ENCODE measurements around the gene UXS1. TPM values are rescaled to one million over a fixed set of nuclear protein-coding genes. Genes with fewer than 3 reads are reported as not detected.

UXS1 gene
- total RNA-seq, 2 donors from 2014 or later, result 25.7 to 27.6 TPM

- intact Hi-C loops (cut with DNase I), result no loop called here
- DNase-seq (no peak), ATAC-seq (no peak)
Measured at GRCh38 chr2:106073678-106074406, 120.3 kb downstream of the UXS1 start.

DNA sequence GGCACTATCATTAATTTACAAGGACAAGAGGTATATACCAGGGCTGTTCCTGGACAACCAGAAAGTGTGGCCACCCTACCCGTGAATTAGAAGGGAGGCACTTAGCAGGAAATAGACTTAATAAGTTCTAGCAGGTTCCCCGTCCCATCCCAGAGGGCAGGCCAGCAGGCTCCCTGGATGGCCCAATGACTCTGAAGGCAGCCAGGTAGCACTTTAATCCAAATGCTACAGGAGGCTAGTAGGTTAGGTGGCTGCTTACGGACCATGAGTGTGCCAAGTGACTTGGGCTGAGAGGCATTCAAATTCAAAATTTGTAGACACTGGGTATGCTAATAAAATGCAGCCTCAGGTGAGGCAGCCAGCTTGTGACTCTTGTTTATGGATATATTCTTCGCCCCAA lies 123.9 kb downstream of the UXS1 start:
- DNase-seq (no peak), ATAC-seq (no peak)
- intact Hi-C loops (cut with DNase I), result no loop called here

DNA sequence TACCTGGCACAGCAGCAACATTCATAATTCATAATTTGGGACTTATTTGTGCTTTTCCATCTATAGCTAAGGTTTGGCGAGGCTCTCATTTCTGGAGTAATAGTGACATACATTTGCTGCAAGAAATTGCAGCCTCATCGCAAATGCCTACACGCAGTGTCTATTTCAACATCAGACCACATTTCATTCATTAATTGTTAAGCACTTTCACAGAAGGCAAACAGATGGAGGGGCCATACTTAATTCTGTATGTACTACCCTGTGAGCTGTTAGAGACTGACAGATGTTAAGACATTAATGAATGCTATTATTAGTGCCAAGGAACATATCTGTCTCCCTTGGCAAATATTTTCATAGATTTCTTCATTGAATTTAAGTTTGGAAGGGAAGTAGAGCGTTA lies 125.7 kb downstream of the UXS1 start:
- no peak for DNase-seq
- intact Hi-C loops (cut with DNase I), result no loop called here
- ATAC-seq, result no peak

- no peak for DNase-seq
- peak in 1 of 2 donors; percentile 9 for ATAC-seq
- intact Hi-C loops (cut with DNase I), result no loop called here
Measured at GRCh38 chr2:106065983-106066820, 127.9 kb downstream of the UXS1 start.

DNA sequence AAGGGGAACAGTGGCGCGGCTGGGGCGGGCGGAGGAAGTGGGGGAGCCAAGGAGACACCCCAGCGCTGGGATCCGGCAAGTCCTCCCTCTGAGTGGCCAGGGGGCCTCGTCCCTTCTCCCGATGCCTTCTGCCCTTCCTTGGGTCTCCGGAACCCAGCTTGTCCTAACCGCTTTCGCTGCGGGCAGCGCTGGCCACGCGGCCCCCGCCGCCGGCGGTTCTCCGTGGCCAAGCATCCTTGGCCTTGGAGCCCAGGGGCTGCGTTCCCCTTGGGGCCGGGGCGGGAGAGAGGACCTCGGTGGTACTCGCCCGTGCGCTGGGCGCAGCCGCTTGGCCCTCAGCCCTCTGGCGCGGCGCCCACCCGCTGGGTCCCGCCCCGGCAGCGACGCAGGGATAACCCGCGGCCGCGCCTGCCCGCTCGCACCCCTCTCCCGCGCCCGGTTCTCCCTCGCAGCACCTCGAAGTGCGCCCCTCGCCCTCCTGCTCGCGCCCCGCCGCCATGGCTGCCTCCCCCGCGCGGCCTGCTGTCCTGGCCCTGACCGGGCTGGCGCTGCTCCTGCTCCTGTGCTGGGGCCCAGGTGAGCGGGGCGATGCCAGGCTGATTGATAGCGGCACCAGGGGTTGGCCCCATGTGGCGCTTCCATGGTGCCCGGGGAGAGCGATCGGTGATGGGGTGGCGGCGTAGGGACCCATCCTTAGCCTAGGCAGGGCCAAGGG lies 128.7 kb downstream of the UXS1 start:
- ATAC-seq (peak; percentile 80 to 84), DNase-seq (peak; percentile 41)
- intact Hi-C loops (cut with DNase I), result no loop called here

DNA sequence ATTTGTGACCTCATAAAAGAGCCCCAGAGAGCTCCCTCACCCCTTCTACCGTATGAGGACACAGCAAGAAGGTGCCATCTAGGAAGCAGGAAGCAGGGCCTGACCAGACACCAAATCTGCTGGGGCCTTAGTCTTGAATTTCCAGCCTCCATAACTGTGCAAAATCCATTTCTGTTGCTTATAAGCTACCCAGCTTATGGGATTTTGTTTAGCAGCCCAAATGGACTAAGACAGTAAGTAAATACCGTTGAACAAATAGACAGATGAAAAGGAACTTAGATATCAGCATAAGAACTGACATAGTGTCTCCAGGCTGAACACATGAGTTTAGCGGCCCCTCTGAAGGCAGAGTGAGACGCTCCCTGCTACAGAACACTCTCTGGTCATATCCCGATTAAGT lies 130.9 kb downstream of the UXS1 start:
- DNase-seq (no peak), ATAC-seq (no peak)
- intact Hi-C loops (cut with DNase I), result no loop called here

- DNase-seq (peak; percentile 67), ATAC-seq (peak in 1 of 2 donors; percentile 73)
- intact Hi-C loops (cut with DNase I), result no loop called here
Measured at GRCh38 chr2:106062627-106063026, 131.5 kb downstream of the UXS1 start.

DNA sequence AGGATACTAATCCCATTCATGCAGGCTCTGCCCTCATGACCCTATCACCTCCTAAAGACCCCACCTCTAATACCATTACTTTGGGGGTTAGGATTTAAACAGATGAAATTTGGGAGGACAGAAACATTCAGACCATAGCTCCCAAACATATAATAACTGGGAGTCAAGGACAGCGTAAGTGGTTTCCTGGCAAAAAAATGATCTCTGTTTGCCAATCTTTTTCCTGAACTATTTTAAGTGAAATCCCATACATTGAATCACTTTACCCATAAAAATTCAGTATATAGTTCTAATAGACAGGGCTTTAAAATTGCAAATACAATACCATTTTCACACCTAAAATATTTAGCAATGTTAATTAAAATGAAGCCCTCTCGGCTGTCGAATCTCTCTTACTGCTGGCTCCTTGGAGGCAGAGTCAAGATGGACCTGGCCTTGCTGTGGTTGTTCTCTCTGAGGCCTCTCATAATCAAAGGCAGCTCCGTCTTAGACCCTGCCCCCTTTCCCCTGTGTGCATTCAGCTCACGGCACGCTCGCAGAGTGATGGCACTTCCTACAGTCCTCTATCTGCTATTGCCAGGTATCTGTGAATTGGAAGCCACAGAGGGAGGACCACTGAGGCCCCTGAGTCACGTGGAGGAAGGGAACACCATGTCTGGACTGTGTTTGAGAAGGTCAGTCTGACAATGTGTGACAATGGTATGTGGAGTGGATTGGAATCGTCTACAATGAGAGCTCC lies 132.3 kb downstream of the UXS1 start:
- intact Hi-C loops (cut with DNase I), result no loop called here
- no peak for DNase-seq

GRCh38 chr2:106059416-106060065 lies 134.6 kb downstream of the UXS1 start:
- intact Hi-C loops (cut with DNase I), result no loop called here
- no peak for ATAC-seq
- no peak for DNase-seq

More for the DNA sequence above, 132.3 kb downstream of the UXS1 start:
- no peak for ATAC-seq

DNA sequence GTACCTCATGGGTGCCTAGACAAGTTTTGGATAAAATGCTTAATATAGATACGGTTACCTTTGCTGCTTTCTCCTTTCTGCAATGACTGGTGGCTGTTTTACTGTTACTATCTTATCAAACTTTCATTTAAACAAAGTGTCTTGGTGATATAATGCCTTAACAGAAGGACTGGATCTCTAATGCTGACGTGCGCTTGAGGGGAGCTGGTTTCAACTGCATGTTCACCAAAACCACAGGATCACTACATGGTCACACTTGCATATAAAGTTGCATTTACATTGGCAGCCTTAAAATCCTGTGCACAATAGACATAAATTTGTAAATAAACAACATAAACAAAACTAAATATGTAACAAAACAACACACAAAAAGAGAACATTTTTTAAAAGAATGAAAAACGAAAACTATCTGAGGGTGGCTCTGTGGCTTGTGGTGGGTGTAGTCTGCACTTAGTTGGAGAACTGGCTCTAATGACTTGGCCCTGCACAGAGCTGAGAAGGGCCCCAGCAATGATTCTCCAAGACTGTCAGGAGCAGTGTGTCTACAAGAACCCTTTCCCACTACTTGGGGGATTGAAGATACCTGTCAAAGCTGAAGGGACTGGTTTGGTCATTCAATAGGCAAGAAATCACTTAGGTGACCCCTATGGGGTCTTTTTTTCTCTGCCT lies 135.5 kb downstream of the UXS1 start:
- no peak for ATAC-seq
- intact Hi-C loops (cut with DNase I), result no loop called here

DNA sequence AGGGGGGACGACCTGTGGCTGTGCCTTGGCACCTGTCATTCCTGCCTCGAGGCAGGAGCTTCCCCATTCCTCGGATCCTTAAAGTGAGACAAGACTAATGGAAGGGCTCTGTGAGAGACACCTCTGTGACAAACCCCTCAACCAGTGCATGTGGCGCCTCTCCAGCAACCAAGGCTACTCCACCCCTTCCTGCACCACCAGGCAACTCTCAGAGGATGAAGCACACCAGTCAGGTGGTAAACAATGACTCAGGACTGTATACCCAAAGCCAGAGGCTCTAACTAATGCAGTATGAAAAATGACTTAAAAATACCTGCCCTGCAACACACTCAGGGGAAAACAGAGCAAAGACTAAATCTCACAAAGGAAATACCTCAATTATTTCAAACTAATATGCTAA lies 136.9 kb downstream of the UXS1 start:
- intact Hi-C loops (cut with DNase I), result no loop called here
- ATAC-seq, result peak in 1 of 2 donors; percentile 48
- DNase-seq, result no peak

More for the DNA sequence above, 135.5 kb downstream of the UXS1 start:
- no peak for DNase-seq

DNA sequence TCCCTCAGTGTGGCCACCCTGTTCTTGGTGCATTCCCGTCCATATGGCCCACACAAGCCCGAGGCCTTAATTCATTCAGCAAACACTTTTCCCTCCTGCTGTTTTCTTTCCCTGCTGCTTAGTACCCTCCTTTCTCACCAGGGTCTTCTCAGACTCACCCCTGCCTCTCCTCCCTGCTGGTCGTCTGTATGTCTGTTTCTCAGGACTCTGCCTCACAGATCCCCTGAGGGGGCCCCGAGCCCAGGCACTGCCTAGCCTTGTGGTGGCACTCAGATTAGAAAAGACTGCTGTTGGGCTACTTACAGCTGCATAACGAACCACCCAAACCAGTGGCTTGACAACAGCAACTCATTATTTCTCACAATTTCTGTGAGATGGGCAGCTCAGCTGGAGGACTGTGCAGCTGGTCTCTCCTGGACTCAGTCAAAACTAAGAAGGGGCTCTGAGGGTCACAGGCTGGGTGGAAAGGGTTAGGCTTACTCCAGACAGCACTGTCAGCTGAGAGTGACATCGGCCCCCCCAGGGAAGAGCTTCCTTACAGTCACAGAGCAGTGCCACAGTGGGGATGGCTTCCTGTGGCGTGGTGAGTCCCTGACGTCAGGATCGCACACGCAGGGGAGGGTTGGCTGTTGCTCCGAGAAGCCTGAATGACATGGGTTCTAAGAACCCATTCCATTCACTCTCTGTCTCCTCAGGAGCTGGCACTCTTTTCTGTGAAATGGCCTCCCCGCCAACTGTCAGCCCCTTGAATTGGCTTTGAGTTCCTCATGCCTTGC lies 139.0 kb downstream of the UXS1 start:
- DNase-seq, result no peak
- ATAC-seq, result no peak
- intact Hi-C loops (cut with DNase I), result no loop called here

DNA sequence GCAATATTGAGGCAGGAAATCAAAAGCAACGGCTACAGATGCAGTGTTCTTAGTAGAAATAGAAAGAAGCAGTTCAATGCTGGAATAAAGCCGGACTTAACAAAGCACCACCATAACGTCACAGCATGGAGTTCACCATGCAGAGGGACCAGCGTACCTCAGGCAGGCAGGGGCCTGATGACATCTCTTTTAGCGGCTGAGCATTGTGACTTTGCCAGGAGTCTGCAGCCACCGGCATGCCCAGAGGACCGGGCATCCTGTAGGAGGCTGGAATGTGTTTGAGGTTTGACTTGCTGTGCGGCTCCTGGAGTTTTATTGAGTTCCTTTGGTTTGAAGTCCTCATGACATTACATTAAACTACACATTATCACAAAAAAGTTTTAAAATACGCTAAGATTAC lies 139.8 kb downstream of the UXS1 start:
- DNase-seq, result no peak
- ATAC-seq, result no peak
- intact Hi-C loops (cut with DNase I), result no loop called here

GRCh38 chr2:106053581-106053980 lies 140.5 kb downstream of the UXS1 start:
- intact Hi-C loops (cut with DNase I), result no loop called here
- ATAC-seq, result no peak
- no peak for DNase-seq

- peak; percentile 61 to 72 for ATAC-seq
- intact Hi-C loops (cut with DNase I), result no loop called here
Measured at GRCh38 chr2:106053116-106053515, 141.0 kb downstream of the UXS1 start.

GRCh38 chr2:106044859-106045258 lies 149.2 kb downstream of the UXS1 start:
- DNase-seq (no peak), ATAC-seq (no peak)
- intact Hi-C loops (cut with DNase I), result no loop called here

More at GRCh38 chr2:106053116-106053515, 141.0 kb downstream of the UXS1 start:
- no peak for DNase-seq

GRCh38 chr2:106044021-106044420 lies 150.1 kb downstream of the UXS1 start:
- DNase-seq (no peak), ATAC-seq (no peak)
- intact Hi-C loops (cut with DNase I), result no loop called here

All from left cardiac atrium (tissue), 4 donors.